ENCODE measurements around the gene THADA. TPM values are rescaled to one million over a fixed set of nuclear protein-coding genes. Genes with fewer than 3 reads are reported as not detected.

THADA gene
- total and polyA plus RNA-seq, 12 donors, result 7.5 to 18.0 (median 15.2) TPM

DNA sequence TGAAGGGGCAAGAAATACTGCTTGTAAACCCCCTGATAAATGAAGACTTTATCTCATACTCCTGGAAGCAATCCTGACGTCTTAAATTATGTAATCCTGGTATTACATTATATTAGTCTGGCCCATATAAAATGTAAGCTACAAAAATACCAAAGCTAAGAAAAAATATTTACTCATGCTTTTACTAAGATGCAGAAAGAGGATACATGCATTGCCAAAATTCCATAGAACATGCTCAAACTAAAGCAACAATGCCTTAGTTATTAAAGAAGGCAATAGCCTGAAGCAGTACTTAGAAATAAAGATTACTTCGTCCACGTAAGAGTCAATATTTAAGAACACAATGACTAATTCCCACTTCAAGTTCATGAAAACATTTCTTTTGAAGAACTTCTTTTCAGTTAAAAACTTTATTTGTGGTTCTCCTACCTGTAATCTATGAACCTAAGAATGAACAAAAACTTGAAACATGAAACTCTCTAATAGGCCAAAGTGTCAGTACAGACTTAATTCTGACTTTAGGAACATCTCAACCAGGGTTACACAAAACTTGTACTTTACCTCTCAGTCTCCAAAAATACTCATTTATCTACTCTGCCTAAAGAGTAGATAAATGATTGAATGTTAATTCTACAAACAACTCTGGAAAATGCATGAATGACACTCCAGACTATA lies 117.3 kb downstream of the THADA start:
- no peak for DNase-seq
- no peak for ATAC-seq
- Histone ChIP-seq H3K27me3 (no peaks in the 10 kb centered on the region), H3K36me3 (peaks cover 0 to 4% (median 0%) of the 10 kb centered on the region in 9 donors), H3K4me1 (peaks cover 8 to 34% (median 21%) of the 10 kb centered on the region in 9 donors), H3K9me3 (no peaks in the 10 kb centered on the region), H3K4me3 (no peak overlapping the region), H3K27ac (no peak overlapping the region)
- WGBS, 2 donors, result 68 to 72% methylated on average over 3 of the region's 3 CpGs
- intact Hi-C loops (cut with DNase I), result loop anchor here in 1 of 10 donors (10.0 kb wide), 1 partner anchor 354 kb away; no protein-coding TSS in a partner anchor
- TF ChIP-seq, protein P1, sequence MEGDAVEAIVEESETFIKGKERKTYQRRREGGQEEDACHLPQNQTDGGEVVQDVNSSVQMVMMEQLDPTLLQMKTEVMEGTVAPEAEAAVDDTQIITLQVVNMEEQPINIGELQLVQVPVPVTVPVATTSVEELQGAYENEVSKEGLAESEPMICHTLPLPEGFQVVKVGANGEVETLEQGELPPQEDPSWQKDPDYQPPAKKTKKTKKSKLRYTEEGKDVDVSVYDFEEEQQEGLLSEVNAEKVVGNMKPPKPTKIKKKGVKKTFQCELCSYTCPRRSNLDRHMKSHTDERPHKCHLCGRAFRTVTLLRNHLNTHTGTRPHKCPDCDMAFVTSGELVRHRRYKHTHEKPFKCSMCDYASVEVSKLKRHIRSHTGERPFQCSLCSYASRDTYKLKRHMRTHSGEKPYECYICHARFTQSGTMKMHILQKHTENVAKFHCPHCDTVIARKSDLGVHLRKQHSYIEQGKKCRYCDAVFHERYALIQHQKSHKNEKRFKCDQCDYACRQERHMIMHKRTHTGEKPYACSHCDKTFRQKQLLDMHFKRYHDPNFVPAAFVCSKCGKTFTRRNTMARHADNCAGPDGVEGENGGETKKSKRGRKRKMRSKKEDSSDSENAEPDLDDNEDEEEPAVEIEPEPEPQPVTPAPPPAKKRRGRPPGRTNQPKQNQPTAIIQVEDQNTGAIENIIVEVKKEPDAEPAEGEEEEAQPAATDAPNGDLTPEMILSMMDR (IDR thresholded peaks at IDR 0.05), result no peak

DNA sequence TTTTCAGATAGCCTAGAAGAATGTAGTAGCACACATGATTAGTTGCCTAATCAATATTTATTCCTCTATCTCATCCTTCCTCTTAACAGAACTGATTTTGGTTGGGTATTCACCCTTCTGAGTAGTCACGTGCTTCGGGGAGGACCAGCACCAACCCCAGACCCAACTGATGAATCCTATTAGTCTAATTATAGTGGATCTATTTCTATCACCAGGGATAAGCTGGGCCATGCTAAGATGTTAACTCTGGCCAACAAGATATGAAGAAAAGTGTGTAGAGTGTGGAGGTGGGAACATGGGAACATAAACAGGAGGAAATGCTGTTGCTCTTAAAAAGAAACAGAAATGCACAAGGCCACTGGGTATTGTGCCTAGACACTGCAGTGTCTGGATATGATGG lies 119.9 kb downstream of the THADA start:
- WGBS, 2 donors, result 51 to 60% methylated on average over 2 of the region's 2 CpGs
- no peaks in the 10 kb centered on the region for H3K27me3 ChIP-seq
- no peak overlapping the region for H3K27ac ChIP-seq
- intact Hi-C loops (cut with DNase I), result loop anchor here in 1 of 10 donors (10.0 kb wide), 1 partner anchor 351 kb away; no protein-coding TSS in a partner anchor
- DNase-seq, result no peak
- peak in 2 of 8 donors; percentile 35 to 59 for ATAC-seq
- no peaks in the 10 kb centered on the region for H3K9me3 ChIP-seq
- peaks cover 0 to 13% (median 0%) of the 10 kb centered on the region in 9 donors for H3K4me1 ChIP-seq
- H3K36me3 ChIP-seq, result peaks cover 0 to 10% (median 0%) of the 10 kb centered on the region in 9 donors
- no peak overlapping the region for H3K4me3 ChIP-seq
- TF ChIP-seq, protein P1 (IDR thresholded peaks at IDR 0.05), result no peak

DNA sequence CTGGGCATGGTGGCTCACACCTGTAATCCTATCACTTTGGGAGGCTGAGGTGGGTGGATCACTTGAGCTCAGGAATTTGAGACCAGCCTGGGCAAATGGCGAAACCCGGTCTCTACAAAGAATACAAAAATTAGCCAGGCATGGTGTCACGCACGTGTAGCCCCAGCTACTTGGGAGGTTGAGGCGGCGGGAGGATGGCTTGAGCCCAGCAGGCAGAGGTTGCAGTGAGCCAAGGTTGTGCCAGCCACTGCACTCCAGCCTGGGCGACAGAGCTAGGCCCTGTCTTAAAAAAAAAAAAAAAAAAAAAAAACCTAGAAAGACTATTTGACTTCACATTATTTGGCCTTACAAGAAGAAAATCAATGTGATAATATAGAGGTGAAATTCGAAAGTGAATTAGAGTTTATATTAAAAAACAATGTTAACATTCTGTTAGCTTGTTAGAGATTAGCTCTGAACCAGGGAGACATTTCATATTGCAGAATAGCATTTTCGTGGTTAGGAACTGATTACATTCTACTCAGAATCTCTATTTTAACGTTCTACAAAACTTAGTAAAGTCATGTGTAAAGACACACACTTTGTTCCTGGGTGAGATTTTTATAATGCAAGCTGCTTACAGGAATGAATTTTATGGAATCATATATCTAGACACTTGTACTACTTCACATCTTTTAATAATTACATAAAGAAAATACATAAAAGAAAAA lies 120.5 kb downstream of the THADA start:
- intact Hi-C loops (cut with DNase I), result loop anchor here in 1 of 10 donors (10.0 kb wide), 1 partner anchor 350 kb away; no protein-coding TSS in a partner anchor
- Histone ChIP-seq H3K4me3 (no peak overlapping the region), H3K36me3 (peaks cover 0 to 15% (median 0%) of the 10 kb centered on the region in 9 donors), H3K27ac (no peak overlapping the region), H3K4me1 (peaks cover 0 to 13% (median 0%) of the 10 kb centered on the region in 9 donors), H3K27me3 (no peaks in the 10 kb centered on the region), H3K9me3 (no peaks in the 10 kb centered on the region)
- ATAC-seq (no peak), DNase-seq (no peak)
- TF ChIP-seq, protein P1 (IDR thresholded peaks at IDR 0.05), result no peak
- WGBS, 2 donors, result 95 to 97% methylated on average over 10 of the region's 10 CpGs

DNA sequence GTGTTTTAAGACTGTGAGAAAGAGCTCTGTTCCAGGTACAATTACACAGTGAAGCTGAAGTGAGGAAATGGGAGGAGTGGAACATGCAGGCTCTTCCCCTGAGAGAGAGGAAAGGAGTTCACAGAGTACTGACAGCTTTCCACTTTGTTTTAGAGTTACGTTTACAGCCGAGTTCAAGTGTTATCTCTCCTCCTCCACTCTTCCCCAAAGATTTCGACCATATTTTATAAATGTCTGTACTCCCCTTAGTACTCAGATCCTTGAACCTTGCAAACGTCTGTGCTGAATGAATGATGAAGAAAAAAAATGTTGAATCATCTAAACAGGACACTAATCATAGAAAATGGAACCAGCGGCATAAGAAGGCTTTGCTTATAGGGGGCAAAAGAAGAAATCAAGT lies 121.6 kb downstream of the THADA start:
- DNase-seq (no peak), ATAC-seq (peak in 1 of 8 donors; percentile 29)
- H3K27me3 ChIP-seq, result no peaks in the 10 kb centered on the region
- H3K4me1 ChIP-seq, result peaks cover 0 to 16% (median 0%) of the 10 kb centered on the region in 9 donors
- TF ChIP-seq, protein P1 (IDR thresholded peaks at IDR 0.05), result no peak
- intact Hi-C loops (cut with DNase I), result loop anchor here in 1 of 10 donors (10.0 kb wide), 1 partner anchor 349 kb away; no protein-coding TSS in a partner anchor
- 54 to 59% methylated on average over 5 of the region's 5 CpGs for WGBS, 2 donors
- H3K36me3 ChIP-seq, result peaks cover 0 to 15% (median 0%) of the 10 kb centered on the region in 9 donors
- no peak overlapping the region for H3K27ac ChIP-seq
- no peaks in the 10 kb centered on the region for H3K9me3 ChIP-seq
- no peak overlapping the region for H3K4me3 ChIP-seq

All from heart right ventricle (tissue), 16 donors.